PC-9 (cell line): ENCODE measurements around the gene BACE1-AS. TPM values are rescaled to one million over a fixed set of nuclear protein-coding genes. Genes with fewer than 3 reads are reported as not detected.

Source experiments
- BruUV-seq: library from RNA; stranded (reverse); fragments of 400-500 nt; replicated peaks from 2 replicates; lab custom pipeline; 2021; lab: Mats Ljungman, UMichigan
- CTCF ChIA-PET: fragments of 300-600 bp; sonication (Branson Sonifier 250); formaldehyde crosslinking; loops from one replicate; lab custom pipeline; 2022; ENCODE audit warnings: antibody characterized with exemption; lab: Charles Lee
- POLR2A ChIA-PET: fragments of 300-600 bp; sonication (Branson Sonifier 250); formaldehyde crosslinking; loops from one replicate; lab custom pipeline; 2022; ENCODE audit warnings: antibody characterized with exemption; ENCODE audit not compliant: unreplicated experiment; lab: Charles Lee
- DNase-seq, 2 experiments: peaks; one replicate each; pipeline versions ENCODE4 v3.0.0 to v3.0.0-alpha.2; 2015 to 2022; ENCODE audit warnings: mixed read lengths in 1 of 2
- H2AFZ ChIP-seq: fragments of 200-600 bp; sonication (generic); 2 replicates; pipeline ENCODE4 v1.8.1; 2017; ENCODE audit warnings: antibody characterized with exemption
- H3F3A ChIP-seq: fragments of 200-600 bp; sonication (generic); 2 replicates; pipeline ENCODE4 v1.8.1; 2017; ENCODE audit warnings: antibody characterized with exemption, mild to moderate bottlenecking, low read depth; ENCODE audit not compliant: insufficient read depth
- H3K27ac ChIP-seq: fragments of 200-600 bp; sonication (generic); 2 replicates; pipeline ENCODE4 v1.6.1; 2016; ENCODE audit warnings: mixed run types
- H3K27me3 ChIP-seq: fragments of 200-600 bp; sonication (generic); 2 replicates; pipeline ENCODE4 v1.6.1; 2016; ENCODE audit warnings: low read depth, mixed run types; ENCODE audit not compliant: insufficient read depth
- H3K36me3 ChIP-seq: fragments of 200-600 bp; sonication (generic); 2 replicates; pipeline ENCODE4 v1.6.1; 2016; ENCODE audit warnings: low read depth, mixed run types
- H3K4me1 ChIP-seq: fragments of 200-600 bp; sonication (generic); replicated peaks from 2 replicates; pipeline ENCODE4 v1.6.1; 2016; ENCODE audit warnings: mixed run types; ENCODE audit not compliant: insufficient read depth
- H3K4me2 ChIP-seq: fragments of 200-600 bp; sonication (generic); 2 replicates; pipeline ENCODE4 v1.6.1; 2017; ENCODE audit warnings: mixed run types
- H3K4me3 ChIP-seq: fragments of 200-600 bp; sonication (generic); 2 replicates; pipeline ENCODE4 v1.6.1; 2016; ENCODE audit warnings: mixed run types
- H3K79me2 ChIP-seq: fragments of 200-600 bp; sonication (generic); 2 replicates; pipeline ENCODE4 v1.6.1; 2017; ENCODE audit warnings: low read depth, mixed run types
- H3K9me2 ChIP-seq: fragments of 200-600 bp; sonication (generic); 2 replicates; pipeline ENCODE4 v1.8.1; 2017; ENCODE audit warnings: mild to moderate bottlenecking; ENCODE audit not compliant: insufficient read depth
- H3K9me3 ChIP-seq: fragments of 200-600 bp; sonication (generic); 2 replicates; pipeline ENCODE4 v1.8.1; 2016; ENCODE audit warnings: low read depth; ENCODE audit not compliant: insufficient read depth
- H4K20me1 ChIP-seq: fragments of 200-600 bp; sonication (generic); 2 replicates; pipeline ENCODE4 v1.8.1; 2017; ENCODE audit not compliant: insufficient read depth
- CTCF ChIP-seq: fragments of 200-600 bp; sonication (generic); conservative IDR thresholded peaks from 2 replicates; pipeline ENCODE4 v1.6.1; 2017; ENCODE audit warnings: mixed run types, antibody characterized with exemption, mild to moderate bottlenecking, moderate library complexity
- EZH2 ChIP-seq: fragments of 200-600 bp; sonication (generic); IDR thresholded peaks from 2 replicates; pipeline ENCODE4 v1.8.0; 2017; ENCODE audit warnings: antibody characterized with exemption, low read depth
- intact Hi-C: fragments of 100-400 bp; cut with micrococcal nuclease; formaldehyde crosslinking; loops from one replicate; pipeline ENCODE4 v1.10.0; 2022; ENCODE audit not compliant: unreplicated experiment
- total RNA-seq: library from RNA; stranded (reverse); gene quantifications from 2 replicates; pipeline ENCODE4 v1.2.3, GENCODE V29; 2021

BACE1-AS gene
- total RNA-seq, 1 experiment from 2014 or later = 8.8 TPM

GRCh38 chr11:117286588-117286987 is 4.6 kb upstream of the BACE1-AS start:
- intact Hi-C loops = no loop called here
- no peak for DNase-seq

GRCh38 chr11:117287668-117288067 is 3.5 kb upstream of the BACE1-AS start:
- H2AFZ ChIP-seq = no peak overlapping the region
- no peak overlapping the region for H3K27ac ChIP-seq
- ChIA-PET CTCF (no interaction called here), POLR2A (no interaction called here)
- no peak overlapping the region for H3K4me2 ChIP-seq
- H3K27me3 ChIP-seq = no peaks in the 10 kb centered on the region
- H3F3A ChIP-seq = no peaks in the 10 kb centered on the region
- BruUV-seq = no TSS peak
- TF ChIP-seq EZH2 (no peak), CTCF (no peak)
- no peaks in the 10 kb centered on the region for H3K4me1 ChIP-seq
- no peaks in the 10 kb centered on the region for H3K79me2 ChIP-seq
- H4K20me1 ChIP-seq = no peaks in the 10 kb centered on the region
- no peaks in the 10 kb centered on the region for H3K9me2 ChIP-seq
- no peaks in the 10 kb centered on the region for H3K9me3 ChIP-seq
- H3K4me3 ChIP-seq = no peak overlapping the region
- peaks cover 18% of the 10 kb centered on the region; the same call in 1 of the 2 replicates for H3K36me3 ChIP-seq
- intact Hi-C loops = no loop called here
- DNase-seq = no peak

More at GRCh38 chr11:117286588-117286987, 4.6 kb upstream of the BACE1-AS start:
- H3K4me2 ChIP-seq = no peak overlapping the region
- no peak overlapping the region for H3K4me3 ChIP-seq
- CTCF ChIA-PET = no interaction called here
- peaks cover 18% of the 10 kb centered on the region; the same call in 1 of the 2 replicates for H3K36me3 ChIP-seq
- H3K4me1 ChIP-seq = no peaks in the 10 kb centered on the region
- H3K9me3 ChIP-seq = no peaks in the 10 kb centered on the region
- H3K9me2 ChIP-seq = no peaks in the 10 kb centered on the region
- H4K20me1 ChIP-seq = no peaks in the 10 kb centered on the region
- no peak overlapping the region for H2AFZ ChIP-seq
- no peak for TF ChIP-seq EZH2
- TF ChIP-seq CTCF = no peak
- no peak overlapping the region for H3K27ac ChIP-seq
- POLR2A ChIA-PET = no interaction called here
- H3F3A ChIP-seq = no peaks in the 10 kb centered on the region
- BruUV-seq = no TSS peak
- H3K27me3 ChIP-seq = no peaks in the 10 kb centered on the region
- no peaks in the 10 kb centered on the region for H3K79me2 ChIP-seq

GRCh38 chr11:117289795-117290194 is 1.4 kb upstream of the BACE1-AS start:
- ChIA-PET CTCF (no interaction called here), POLR2A (no interaction called here)
- H4K20me1 ChIP-seq = no peaks in the 10 kb centered on the region
- no peak overlapping the region for H3K4me2 ChIP-seq
- BruUV-seq = no TSS peak
- no peak overlapping the region for H3K4me3 ChIP-seq
- H3K27ac ChIP-seq = no peak overlapping the region
- H3K36me3 ChIP-seq = 0 out of 2 replicates have a peak, but pooled peaks cover 6% of the 10 kb centered on the region
- no peaks in the 10 kb centered on the region for H3K4me1 ChIP-seq
- no peaks in the 10 kb centered on the region for H3K27me3 ChIP-seq
- H3K79me2 ChIP-seq = no peaks in the 10 kb centered on the region
- H2AFZ ChIP-seq = no peak overlapping the region
- no peaks in the 10 kb centered on the region for H3K9me3 ChIP-seq
- no peak for TF ChIP-seq EZH2
- TF ChIP-seq CTCF = no peak
- intact Hi-C loops = no loop called here
- H3F3A ChIP-seq = no peaks in the 10 kb centered on the region
- no peaks in the 10 kb centered on the region for H3K9me2 ChIP-seq
- DNase-seq = no peak
